GM10248 (cell line): ENCODE results near the gene ZDHHC24.
A peak's percentile ranks its signal among the peaks of the same experiment; 100 is the strongest.

Experiments
- CTCF ChIA-PET: fragments of 300-600 bp; sonication (Branson Sonifier 250); formaldehyde crosslinking; extraction: SDS; loops from one replicate; lab custom pipeline; 2021; ENCODE audit warnings: antibody characterized with exemption; lab: Yijun Ruan, JAX
- POLR2A ChIA-PET: fragments of 350-650 bp; sonication (Branson Sonifier 250); formaldehyde crosslinking; extraction: SDS; loops from one replicate; lab custom pipeline; 2020; ENCODE audit warnings: antibody characterized with exemption; lab: Yijun Ruan, JAX
- DNase-seq: peaks from one replicate; pipeline ENCODE4 v3.0.0; 2012; ENCODE audit errors: extremely low spot score
- CTCF ChIP-seq: IDR thresholded peaks from 2 replicates; pipeline ENCODE4 v1.5.1; 2012; ENCODE audit warnings: mild to moderate bottlenecking, low read depth; ENCODE audit errors: extremely low read depth, missing control alignments, control extremely low read depth

The ZDHHC24 gene

GRCh38 chr11:66579017-66579606 is 33.3 kb upstream of the ZDHHC24 start:
- CTCF ChIA-PET = interaction anchor here (0.6 to 5.4 kb wide), 15 partner anchors 9 to 305 kb away, joined by 3 to 103 read pairs (median 3); partner anchors contain the start of genes CCDC87, CCS, RBM4 and RBM4B
- TF ChIP-seq CTCF = peak; percentile 74
- DNase-seq = peak; percentile 83
- POLR2A ChIA-PET = no interaction called here

GRCh38 chr11:66570850-66571180 is 25.0 kb upstream of the ZDHHC24 start:
- no peak for DNase-seq
- ChIA-PET POLR2A (no interaction called here), CTCF (interaction anchor here (4.4 kb wide), 1 partner anchor 107 kb away, joined by 23 read pairs; the partner anchor contains the start of gene RBM4B)
- no peak for TF ChIP-seq CTCF

GRCh38 chr11:66570079-66570849 is 24.4 kb upstream of the ZDHHC24 start:
- POLR2A ChIA-PET = no interaction called here
- no peak for DNase-seq
- TF ChIP-seq CTCF = no peak
- CTCF ChIA-PET = interaction anchor here (0.9 to 4.4 kb wide), 7 partner anchors 7 to 108 kb away, joined by 3 to 23 read pairs (median 4); partner anchors contain the start of genes RBM4B and ZDHHC24

GRCh38 chr11:66569076-66569475 is 23.2 kb upstream of the ZDHHC24 start:
- CTCF ChIA-PET = interaction anchor here (0.9 to 4.4 kb wide), 8 partner anchors 8 to 109 kb away, joined by 3 to 23 read pairs (median 4); partner anchors contain the start of gene RBM4B
- DNase-seq = no peak
- POLR2A ChIA-PET = interaction anchor here (1.2 kb wide), 1 partner anchor 23 kb away, joined by 3 read pairs; the partner anchor contains the start of gene ZDHHC24
- no peak for TF ChIP-seq CTCF

GRCh38 chr11:66568124-66568916 is 22.5 kb upstream of the ZDHHC24 start, which contains the start of gene CTSF:
TSS of gene CTSF (minus strand) at chr11:66568606. CDS start at chr11:66568486, 120 bp downstream.
- CTCF ChIA-PET = interaction anchor here (0.9 to 4.4 kb wide), 6 partner anchors 8 to 110 kb away, joined by 3 to 23 read pairs (median 5); partner anchors contain the start of gene RBM4B
- POLR2A ChIA-PET = interaction anchor here (1.2 kb wide), 1 partner anchor 22 kb away, joined by 3 read pairs; the partner anchor contains the start of gene ZDHHC24
- DNase-seq = peak; percentile 92
- no peak for TF ChIP-seq CTCF
